HG03196 (cell line): Measurements from ENCODE around the gene FBLIM1.

ENCODE experiments used
- ATAC-seq: cut with Tn5 transposase; IDR thresholded peaks from one replicate; pipeline ENCODE4 v1.9.1; 2021; ENCODE audit not compliant: unreplicated experiment

The FBLIM1 gene

DNA sequence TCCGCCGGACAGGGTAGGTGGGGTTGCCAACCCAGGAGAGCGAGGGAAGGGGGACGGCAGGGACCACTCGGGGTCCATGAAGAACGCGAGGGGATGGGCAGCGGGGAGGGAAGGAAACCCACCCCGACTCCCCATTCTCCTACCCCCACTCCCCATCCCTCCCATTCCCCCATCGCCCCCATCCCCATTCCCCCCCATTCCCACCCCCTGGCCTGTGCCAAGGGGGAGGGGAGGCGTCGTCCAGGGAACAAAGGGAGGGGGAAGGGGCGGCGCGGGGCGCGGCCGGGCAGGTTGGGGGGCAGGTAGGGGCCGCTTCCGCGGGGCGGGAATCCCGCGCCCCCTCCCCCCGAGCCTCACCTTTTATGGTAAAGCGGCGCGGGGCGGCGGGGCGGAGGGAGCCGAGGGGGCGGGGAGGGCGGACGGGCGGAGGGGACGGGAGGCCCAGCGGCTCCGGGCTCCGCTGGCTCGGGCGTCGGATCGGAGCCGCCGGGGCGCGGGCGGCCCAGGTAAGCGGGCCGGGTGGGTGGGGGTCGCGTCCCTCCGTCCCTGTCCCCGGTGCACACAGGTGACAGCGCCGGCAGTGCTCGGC, at the start of gene FBLIM1:
FBLIM1 (plus strand) TSS at position 453 of the 589 bp plus-strand sequence. CDS start 6,189 bp downstream, outside the sequence.
- no peak for ATAC-seq

GRCh38 chr1:15709226-15709625, 49.4 kb upstream of the FBLIM1 start:
- no peak for ATAC-seq

DNA sequence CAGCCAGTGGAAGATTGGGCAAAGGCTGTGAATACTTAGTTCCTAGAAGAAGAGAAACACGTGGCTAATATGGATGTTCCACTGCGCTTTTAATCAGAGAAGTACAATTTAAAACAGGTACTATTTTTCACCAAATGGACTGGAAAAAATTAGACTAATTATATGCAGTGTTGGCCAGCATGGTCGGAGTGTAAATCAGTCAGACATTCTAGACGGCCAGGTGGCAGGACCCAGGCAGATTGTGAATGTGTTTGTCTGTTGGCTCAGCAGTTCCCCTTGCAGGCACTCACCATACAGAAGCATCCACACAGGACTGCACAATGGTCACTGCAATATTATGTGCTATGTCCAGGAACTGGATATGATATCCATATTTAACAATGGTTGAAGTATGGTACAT, 46.4 kb upstream of the FBLIM1 start:
- ATAC-seq: no peak

DNA sequence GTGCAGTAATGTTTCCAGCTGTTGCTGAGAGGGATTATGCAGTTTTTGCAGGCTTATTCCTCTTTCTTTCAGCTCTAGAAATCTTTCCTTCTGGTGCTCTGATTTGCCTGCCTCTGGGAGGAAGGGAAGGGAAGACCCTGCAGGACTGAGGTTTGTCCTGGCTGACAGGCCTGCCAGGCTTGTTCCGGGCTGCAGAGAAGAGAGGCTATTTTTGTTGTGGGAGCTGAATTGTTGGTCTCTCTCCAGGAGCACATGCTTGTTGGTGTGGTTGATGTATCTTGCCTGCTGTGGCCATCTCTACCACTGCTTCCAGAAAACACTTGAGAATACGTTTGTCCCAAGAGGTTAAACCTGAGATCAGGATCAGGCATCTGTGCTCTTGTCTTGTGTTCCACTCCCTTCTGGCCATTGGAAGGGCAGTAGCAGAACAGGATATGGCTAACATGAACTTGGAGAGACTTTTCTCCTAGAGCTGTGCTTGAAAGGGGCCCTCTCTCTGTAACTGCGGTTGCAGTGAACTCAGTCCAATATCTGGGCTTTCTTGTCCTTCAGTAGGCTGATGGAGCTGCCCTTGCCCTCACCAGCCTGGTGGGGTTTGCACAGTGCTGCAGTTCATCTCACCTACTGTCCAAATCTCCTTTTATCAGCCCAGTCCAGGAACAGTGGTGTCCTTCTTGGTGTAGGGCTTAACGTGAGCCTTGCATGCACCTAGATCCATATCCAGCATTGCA, 44.0 kb upstream of the FBLIM1 start:
- ATAC-seq: no peak

DNA sequence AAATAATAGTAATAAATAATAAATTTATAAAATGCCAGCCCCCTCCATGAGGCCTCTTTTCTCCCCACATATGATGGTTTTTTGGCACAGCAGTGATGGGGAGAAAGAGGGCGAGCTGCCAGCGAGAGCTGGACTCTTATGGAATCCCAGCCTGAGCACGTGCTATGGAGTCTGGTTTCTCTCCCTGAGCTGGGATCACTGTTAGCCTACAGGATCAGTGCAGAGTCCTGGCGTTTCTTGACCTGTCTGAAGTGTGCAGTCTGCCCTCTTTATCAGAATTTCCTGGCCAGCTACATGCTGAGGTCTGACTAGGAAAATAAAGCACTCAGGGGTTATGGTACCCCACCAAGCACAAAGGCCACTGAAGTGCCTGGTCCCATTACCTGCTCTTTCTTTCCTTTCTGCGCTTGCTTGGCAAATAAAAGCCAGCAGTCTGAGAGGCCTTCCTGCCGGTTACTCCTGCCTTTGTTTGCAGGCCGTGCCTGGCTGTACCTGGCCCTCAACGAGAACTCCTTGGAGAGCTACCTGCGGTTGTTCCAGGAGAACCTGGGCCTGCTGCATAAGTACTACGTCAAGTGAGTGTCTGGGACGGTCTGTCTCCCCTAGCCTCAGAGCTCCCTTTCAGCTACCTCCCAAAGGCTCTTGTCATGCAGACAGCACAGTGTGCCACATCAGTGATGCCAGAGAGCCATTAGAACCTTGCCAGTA, 41.0 kb upstream of the FBLIM1 start:
- no peak for ATAC-seq

DNA sequence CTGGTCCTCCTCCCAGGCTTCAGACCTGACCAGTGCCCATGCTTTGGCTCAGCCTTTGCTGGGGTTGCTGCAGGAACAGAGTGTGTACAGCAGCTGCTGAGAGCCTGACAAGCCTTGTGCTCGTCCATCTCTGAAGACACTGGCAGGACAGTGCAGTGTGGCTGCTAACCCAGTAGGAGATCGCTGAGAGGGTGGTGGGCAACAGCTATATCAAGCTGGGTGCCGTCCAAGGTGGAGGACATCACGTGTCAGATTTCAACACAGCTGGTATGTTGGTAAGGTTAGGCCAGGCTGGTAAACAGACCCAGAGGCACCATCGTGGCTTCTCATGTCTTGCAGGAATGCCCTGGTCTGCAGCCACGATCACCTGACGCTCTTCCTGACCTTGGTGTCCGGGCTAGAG, 40.4 kb upstream of the FBLIM1 start:
- no peak for ATAC-seq

DNA sequence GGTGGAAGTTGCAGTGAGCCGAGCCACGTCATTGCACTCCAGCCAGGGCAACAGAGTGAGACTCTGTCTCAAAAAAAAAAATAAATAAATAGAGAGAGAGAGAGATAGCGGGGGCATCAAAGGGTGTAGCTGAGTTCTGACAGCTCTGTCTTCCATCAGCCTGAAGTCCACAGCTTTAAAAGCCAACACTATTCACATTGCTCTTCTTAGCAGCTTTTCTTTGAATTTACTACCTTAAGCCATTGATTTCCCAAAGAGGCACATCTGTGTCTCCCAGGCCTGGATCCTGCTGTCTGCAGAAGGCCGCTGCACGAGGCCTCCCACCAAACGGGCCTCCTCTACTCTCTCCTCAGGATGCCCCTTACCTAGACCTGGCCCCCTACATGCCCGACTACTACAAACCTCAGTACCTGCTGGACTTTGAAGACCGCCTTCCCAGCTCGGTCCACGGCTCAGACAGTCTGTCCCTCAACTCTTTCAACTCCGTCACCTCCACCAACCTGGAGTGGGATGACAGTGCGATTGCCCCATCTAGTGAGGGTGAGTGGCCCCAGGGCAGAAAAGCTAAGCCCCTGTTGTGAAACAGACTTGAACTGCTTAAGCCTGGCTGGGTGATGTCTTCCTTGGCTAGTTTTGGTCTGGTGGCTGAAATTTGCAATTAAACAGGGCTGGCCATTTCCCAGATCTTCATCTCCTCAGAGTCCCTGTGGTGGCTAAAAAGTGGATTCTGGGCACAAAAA, 39.0 kb upstream of the FBLIM1 start:
- ATAC-seq: no peak

DNA sequence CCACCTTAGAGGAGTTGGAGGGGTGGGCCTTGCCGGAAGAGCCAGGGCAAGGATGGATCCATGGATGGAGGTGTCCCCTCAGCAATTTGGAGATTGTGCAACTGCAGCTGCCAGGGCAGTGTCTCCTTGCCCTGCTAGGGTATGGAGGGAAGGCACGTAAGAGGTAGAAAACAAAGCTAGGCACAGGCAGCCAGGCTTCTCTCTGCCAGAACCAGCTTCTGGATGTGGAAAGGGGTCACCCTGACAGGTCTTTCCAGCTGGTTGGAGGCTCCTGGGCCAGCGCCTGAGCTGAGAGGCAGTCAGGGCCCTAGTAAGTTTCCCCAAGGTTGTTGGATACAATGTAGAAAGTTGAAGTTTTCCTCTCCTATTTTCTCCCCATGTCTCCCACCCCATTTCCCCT, 37.7 kb upstream of the FBLIM1 start:
- ATAC-seq: no peak

GRCh38 chr1:15722411-15722810, 36.2 kb upstream of the FBLIM1 start:
- no peak for ATAC-seq

DNA sequence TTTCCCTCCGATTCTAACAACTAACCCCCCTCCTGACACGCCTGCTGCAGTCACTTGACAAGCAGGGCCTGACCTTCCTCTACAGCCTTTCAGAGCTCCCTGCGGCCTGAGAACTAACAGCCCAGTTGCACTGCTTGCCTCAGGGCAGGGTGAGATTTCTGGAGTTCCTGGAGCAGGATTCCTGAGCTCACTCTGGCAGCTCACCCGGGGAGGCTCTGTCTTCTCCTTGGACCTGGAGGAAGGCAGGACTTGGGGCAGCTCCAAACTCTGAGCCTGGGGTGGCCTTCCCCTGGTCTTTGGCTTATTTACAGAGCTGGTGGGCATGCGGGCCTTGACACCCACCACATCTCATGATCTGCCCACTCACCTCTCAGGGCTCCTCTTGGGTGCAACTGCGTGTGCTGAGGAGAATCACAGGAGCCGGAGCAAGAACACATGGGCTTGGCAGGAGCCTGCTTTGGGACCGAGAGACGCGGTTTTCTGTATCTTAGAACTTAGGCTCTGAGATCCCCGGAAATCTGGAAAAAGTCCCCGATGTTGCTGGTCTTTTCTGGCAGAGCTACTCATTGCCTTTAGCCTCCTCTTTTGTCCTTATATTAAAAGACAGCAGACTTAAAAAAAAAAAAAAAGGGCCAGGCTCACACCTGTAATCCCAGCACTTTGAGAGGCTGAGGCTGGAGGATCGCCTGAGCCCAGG, 35.6 kb upstream of the FBLIM1 start:
- no peak for ATAC-seq

DNA sequence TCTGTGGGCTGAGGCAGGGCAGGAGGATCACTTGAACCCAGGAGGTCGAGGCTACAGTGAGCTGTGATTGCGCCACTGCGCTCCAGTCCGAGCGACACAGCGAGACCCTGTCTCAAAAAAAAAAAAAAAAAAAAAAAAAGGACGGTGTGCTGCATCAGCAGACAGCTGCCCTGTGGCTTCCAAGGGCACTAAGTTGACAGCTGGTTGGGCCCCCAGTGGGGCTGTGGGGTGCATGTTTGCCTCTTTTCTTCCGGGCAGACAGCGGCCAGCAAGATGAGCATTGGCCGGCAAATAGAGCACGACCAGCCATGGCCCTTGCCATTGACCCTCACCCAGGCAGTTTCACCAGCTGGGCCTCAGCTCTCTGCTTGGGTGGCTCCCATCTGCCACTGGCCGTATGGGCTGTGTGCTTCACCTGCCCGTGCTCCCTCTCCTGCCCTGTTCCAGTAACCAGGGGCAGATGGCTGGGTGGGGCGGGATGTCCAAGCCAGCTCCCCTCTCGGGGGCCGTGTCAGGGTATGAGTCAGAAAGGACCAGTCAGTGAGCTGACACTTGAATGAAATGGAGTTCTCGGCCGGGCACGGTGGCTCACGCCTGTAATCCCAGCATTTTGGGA, 34.9 kb upstream of the FBLIM1 start:
- no peak for ATAC-seq

DNA sequence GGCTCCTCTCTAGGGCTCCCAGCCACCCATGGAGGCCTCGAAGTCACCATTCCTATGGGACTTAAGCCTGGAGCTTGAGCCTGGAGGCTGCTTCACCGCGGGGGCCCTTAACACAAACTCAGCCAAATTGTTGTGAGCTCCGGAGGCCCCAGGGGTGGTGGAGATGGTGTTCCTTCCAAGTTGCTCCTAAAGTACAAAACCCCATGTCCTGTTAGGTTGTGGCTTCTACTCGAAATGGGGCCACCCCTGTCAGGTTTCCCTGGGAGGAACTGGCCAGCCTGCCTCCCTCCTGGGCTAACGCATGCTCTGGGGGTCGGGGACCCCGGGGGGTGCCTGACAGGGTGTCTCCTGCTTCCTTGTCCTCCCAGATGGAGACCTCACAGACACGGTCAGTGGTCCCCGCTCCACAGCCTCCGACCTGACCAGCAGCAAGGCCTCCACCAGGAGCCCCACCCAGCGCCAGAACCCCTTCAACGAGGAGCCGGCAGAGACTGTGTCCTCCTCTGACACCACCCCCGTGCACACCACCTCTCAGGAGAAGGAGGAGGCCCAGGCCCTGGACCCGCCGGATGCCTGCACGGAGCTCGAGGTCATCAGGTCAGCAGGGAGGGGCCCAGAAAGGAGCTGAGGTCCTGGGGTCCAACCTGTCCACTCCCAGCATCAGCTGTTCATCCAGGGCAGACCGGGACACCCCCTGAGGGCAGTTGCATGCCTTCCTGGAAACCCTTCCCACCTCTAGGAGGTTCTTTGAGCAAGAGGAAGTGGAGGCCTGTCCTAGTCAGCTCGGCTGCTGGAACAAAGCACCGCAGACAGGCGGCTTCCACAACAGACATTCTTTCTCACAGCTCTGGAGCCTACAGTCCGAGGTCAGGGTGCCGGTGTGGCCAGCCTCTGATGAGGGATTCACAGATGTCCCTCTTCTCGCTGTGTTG, 33.4 kb upstream of the FBLIM1 start:
- no peak for ATAC-seq

DNA sequence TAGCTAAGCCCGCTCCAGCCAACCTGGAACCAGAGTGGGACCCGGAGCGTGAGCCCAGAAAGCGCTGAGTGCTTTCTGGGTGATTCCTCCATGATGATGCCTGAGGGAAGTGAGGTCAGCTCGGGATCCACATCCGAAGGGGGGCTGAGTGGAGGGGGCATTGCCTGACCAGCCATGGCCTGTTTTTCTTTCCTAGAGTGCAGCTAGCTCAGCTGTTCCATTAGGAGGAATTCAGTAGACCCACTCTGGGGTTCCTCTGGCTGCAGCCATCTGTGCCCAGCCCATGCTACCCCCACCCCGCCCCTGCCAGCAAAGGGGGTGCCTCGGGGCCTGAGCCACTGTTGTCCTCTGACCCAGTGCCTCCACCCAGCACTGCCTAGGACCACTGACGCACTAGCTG, 32.1 kb upstream of the FBLIM1 start:
- no peak for ATAC-seq

- no peak for ATAC-seq
Observed at GRCh38 chr1:15727021-15727420, 31.6 kb upstream of the FBLIM1 start.

DNA sequence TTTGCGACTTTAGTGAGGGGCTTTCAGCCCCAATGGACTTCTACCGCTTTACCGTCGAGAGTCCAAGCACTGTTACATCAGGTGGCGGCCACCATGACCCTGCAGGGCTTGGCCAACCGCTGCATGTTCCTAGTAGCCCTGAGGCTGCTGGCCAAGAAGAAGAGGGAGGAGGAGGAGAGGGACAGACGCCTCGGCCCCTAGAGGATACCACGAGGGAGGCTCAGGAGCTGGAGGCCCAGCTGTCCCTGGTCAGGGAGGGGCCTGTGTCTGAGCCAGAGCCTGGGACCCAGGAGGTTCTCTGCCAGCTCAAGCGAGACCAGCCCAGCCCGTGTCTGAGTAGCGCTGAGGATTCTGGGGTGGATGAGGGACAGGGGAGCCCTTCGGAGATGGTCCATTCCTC, 31.2 kb upstream of the FBLIM1 start:
- no peak for ATAC-seq

DNA sequence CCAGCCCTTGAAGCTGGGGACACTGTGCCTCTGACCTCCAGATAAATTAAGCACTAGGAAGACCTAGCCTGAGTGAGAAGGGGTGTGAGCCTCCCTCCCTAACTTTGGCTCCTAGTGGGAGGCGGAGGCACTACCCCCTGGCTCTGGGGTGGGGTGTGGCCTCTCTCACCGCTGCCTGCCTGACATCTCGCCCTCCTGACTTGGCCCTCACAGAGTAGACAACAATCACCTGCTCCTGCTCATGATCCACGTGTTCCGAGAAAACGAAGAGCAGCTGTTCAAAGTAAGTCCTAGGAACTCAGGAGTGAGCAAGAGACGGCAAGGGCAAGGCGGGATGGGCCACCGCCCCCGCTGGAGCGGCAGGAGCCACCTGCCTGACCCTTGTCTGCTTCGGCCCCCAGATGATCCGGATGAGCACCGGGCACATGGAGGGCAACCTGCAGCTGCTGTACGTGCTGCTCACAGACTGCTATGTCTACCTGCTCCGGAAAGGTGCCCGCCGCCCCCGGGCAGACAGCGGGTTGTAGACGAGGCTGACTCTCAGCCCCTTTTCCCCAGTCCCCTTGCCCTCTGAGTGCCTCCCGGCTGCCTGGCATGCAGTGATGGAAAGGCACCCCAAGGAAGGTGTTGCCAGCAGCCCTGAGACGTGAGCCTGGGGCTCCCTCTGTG, 30.6 kb upstream of the FBLIM1 start:
- ATAC-seq: no peak

- ATAC-seq: no peak
Observed at GRCh38 chr1:15728937-15729657, 29.5 kb upstream of the FBLIM1 start.

DNA sequence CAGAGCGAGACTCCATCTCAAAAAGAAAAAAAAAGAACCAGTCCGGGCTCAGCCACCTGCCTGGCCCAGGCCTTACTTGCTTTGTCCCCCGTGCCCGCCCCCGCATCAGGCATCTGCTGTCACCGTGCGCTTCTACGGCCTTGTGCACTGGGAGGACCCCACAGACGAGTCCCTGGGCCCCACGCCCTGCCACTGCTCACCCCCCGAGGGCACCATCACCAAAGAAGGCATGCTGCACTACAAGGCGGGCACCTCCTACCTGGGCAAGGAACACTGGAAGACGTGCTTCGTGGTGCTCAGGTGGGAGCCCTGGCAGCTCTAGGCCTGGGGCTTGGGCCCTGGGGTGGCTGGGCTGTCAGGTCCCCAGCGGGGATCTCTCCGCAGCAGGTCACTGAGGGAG, 28.2 kb upstream of the FBLIM1 start:
- no peak for ATAC-seq
